Measurements from ENCODE around the gene NT5DC3.

The NT5DC3 gene

DNA sequence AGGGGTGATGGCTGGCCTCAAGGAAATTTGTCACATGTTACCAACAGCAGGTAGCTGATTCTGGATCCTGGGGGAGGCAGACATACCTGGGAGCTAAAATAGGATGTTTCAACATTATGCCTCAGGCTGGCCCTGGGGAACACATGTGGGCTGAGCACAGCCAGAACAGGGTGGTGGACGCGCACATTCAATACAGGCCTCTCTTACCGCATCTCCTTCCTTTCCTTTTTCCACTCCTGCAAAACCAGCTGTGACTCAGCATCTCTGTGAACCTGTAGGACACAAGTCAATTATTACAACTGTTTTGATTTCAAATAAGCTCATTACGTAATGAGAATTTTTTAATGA is 61.0 kb downstream of the NT5DC3 start:
- no peak for DNase-seq

GRCh38 chr12:103779410-103780092 is 61.5 kb downstream of the NT5DC3 start:
- DNase-seq, result no peak

GRCh38 chr12:103778781-103779180 is 62.3 kb downstream of the NT5DC3 start:
- no peak for DNase-seq

DNA sequence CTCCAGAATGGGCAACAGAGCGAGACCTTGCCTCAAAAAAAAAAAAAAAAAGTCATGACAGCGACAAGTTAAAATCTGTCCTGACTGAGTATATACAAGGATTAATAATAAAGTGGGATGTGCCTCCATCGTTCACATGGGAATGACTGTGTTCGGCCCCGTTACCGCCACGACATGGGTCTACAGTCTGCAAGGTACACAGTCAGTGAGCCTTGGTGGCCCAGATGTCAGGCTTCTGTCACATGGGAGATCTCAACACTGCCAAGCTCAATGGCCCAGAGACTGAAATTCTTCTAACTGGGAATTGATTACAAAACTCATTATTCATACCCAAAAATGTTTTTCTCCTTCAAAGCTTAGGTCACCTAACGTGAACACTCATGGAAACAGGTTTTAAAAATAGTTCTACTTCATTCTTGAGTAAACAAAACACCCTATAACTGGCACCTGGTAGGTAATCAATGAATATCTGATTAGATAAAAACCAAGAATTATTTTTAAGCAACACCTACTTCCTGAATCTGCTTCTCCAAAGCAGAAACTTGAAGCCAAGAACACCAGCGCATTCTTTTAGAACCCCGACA is 66.0 kb downstream of the NT5DC3 start:
- no peak for DNase-seq

GRCh38 chr12:103773109-103773910 is 67.7 kb downstream of the NT5DC3 start:
- no peak for DNase-seq

DNA sequence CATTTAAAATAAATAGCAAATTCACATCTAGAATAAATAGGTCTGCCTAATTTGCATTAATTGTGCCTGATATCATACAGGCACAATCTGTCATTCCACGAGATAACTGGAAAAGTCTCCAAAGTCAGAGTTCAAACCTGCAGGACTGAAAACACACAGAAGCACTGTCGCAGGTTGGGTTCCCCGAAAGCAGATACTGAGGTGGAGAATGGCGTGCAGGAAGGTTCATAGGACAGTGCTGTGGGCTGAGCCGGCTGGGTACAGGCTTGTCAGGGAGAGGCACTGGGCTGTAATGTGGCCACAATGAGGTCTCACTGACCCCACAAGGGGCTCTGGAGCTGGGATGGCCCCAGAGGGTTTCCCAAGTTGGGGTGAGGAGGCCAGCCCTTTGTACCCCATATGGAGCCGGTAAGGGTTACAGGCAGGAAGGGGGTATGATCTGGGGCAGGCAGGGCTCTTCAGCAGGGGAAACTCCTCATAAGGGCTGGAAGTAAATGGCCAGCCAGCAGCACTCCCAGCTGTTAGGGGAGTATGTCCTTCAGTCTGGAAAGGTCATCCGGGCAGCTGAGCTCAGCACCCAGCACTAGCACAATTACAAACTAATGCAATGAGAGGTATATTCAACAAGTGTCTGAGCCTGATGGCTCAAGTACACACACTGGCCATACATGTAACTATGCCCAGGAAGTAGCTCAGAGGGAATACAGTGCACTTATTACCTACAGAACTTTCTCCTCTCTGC is 68.5 kb downstream of the NT5DC3 start:
- DNase-seq, result no peak

DNA sequence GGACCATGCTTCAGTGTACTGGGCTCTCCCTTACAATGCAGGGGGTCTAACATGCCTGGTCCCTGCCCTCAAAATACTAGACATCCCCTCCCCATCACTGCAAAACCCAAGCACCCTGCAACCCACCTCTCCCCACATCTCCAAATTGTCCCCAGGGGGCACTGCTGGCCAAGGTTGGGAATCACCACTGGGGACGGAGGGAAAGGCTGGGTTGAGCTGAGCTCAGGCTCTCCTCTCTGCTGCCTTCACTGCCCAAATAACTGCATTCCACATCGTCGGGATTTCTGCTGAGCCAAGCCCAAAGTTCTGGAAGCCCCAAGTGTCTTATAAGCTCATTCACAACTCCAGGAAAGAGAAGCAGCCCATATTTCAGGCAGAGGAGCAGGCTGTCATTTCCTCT is 69.6 kb downstream of the NT5DC3 start:
- no peak for DNase-seq

DNA sequence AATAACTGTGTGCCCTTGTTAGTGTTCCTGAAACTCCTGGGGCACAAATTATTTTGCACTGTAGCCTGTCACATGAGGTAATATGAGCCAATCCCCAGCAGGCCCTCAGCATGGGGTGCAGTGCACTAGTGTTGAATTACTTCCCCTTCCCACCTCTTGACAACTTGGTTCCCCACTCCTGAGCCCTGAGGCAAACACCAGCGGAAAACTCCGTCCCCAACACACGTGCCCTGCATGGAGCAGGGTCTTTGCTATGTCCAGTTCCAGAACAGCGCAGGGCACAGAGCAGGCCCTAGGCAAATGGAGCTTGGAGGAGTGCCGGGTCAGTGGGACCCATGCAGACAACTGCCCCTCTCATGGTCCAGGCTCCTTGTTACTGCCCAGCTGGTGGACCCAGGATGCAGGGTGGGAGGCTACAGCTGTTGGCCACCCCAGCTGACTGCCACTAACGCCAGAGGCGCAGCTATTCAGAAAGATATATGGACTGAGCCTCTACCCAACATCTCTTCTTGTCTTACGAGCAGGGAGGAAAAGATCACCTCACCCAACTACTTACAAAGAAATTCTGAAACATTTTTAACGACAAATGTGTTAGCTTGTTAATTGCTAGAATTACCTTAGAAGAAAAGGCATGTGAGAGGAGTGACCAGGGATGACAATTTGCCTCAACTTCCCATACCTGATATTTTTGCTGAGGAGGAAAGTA is 71.6 kb downstream of the NT5DC3 start:
- no peak for DNase-seq

GRCh38 chr12:103768467-103769123 is 72.4 kb downstream of the NT5DC3 start:
- no peak for DNase-seq

- no peak for DNase-seq
Measured at GRCh38 chr12:103766028-103766427, 75.0 kb downstream of the NT5DC3 start.

- no peak for DNase-seq
Measured at GRCh38 chr12:103765322-103765721, 75.7 kb downstream of the NT5DC3 start.

GRCh38 chr12:103762473-103762872 is 78.6 kb downstream of the NT5DC3 start:
- DNase-seq, result no peak

GRCh38 chr12:103758310-103759089 is 82.5 kb downstream of the NT5DC3 start:
- DNase-seq, result no peak

- no peak for DNase-seq
Measured at GRCh38 chr12:103757248-103757647, 83.8 kb downstream of the NT5DC3 start.

DNA sequence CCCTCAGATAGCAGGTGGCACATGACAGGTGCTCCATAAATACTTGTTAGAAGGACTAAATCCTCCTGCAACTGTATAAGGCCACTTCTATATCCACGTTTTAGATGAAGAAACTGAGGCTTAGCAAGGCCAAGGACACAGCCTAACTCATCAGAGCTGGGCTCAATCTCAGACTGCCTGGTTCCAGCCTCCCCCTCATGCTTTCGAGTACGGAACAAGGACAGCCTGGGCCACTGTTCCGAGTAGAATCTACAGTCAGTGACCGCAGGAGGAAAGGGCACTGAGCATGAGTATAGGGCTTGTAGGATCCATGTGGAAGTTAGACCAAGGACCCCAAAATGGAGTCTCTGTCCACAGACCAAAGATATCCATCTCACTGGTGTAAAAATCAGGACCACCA is 84.6 kb downstream of the NT5DC3 start:
- DNase-seq, result no peak

DNA sequence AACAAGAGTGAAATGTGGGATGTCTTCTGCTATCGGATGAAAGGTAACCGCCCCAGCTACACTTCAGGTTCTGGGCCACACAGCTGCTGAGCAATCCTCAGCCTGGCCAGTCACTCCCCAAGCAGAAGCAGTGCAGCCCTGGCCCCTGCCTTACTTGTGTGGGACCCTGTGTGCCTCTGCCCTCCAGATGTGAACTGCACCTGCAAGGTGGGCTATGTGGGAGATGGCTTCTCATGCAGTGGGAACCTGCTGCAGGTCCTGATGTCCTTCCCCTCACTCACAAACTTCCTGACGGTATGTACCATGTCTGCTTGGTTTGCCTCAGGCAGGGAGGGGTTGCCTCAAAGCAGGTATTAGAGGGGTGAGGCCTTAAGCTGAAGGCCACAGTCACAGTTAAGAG is 85.6 kb downstream of the NT5DC3 start:
- DNase-seq, result no peak

DNA sequence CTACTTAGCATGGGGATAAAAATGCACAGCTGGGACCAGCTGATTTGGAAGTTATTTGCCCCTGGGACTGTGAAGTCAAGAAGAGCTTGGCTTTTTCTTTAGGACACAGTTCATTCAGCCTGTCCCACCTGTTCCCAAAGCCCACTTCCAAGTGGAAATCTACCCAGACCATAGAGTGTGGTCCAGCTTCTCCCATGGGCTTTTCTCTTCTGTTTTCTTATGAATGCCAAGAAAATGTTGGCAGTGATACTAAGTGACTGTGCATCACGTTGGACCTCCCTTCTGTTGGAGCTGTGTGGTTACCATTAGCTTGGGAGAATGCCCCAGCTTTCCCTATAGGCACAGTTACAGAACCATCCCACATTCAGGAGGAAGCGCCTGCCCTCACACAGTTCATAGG is 89.4 kb downstream of the NT5DC3 start:
- DNase-seq, result no peak

- DNase-seq, result no peak
Measured at GRCh38 chr12:103751171-103751570, 89.9 kb downstream of the NT5DC3 start.

- DNase-seq, result no peak
Measured at GRCh38 chr12:103748875-103749274, 92.2 kb downstream of the NT5DC3 start.

- DNase-seq, result no peak
Measured at GRCh38 chr12:103748002-103748401, 93.0 kb downstream of the NT5DC3 start.

GRCh38 chr12:103745962-103746361 is 95.1 kb downstream of the NT5DC3 start:
- no peak for DNase-seq

Measured in femur (tissue), 1 donor.